ENCODE measurements around the gene SETD9. TPM values are rescaled to one million over a fixed set of nuclear protein-coding genes. Genes with fewer than 3 reads are reported as not detected.

The SETD9 gene
- total and polyA plus RNA-seq, 2 of the 13 experiments (the other 11 are each of a cell fraction or from before 2014, with no cell fraction given), result 4.8 to 17.8 TPM

- TF ChIP-seq ZNF383 (CRISPR knock-in tag; IDR thresholded peaks at IDR 0.05; ENCODE audit: borderline replicate concordance) (no peak), POLR2AphosphoS5 (IDR thresholded peaks at IDR 0.05; ENCODE audit: low read depth, low read length) (peak; percentile 71), ONECUT2 (CRISPR knock-in tag; IDR thresholded peaks at IDR 0.05) (no peak), ZKSCAN1 (IDR thresholded peaks at IDR 0.05; ENCODE audit: low read length) (no peak), ATF1 (CRISPR knock-in tag; IDR thresholded peaks at IDR 0.05) (no peak), RARA (CRISPR knock-in tag; IDR thresholded peaks at IDR 0.05) (no peak), POLR2AphosphoS2 (IDR thresholded peaks at IDR 0.05; ENCODE audit: low read depth, low read length) (no peak), ZFP91 (CRISPR knock-in tag; IDR thresholded peaks at IDR 0.05; ENCODE audit: borderline replicate concordance) (0 out of 2 replicates have a peak, but pooled peaks have one; percentile 45), KDM2A (CRISPR knock-in tag; IDR thresholded peaks at IDR 0.05; ENCODE audit: borderline replicate concordance, low read depth) (peak; percentile 56; the same call in 1 of the 2 replicates), JARID2 (CRISPR knock-in tag; IDR thresholded peaks at IDR 0.05; ENCODE audit: insufficient replicate concordance) (no peak), TCF12 (IDR thresholded peaks at IDR 0.05) (no peak), TCF12 (CRISPR knock-in tag; IDR thresholded peaks at IDR 0.05) (no peak), ZNF362 (CRISPR knock-in tag; IDR thresholded peaks at IDR 0.05; ENCODE audit: borderline replicate concordance) (no peak), GABPB1 (CRISPR knock-in tag; IDR thresholded peaks at IDR 0.05) (peak; percentile 48; the same call in 1 of the 2 replicates), TRIM22 (IDR thresholded peaks at IDR 0.05) (no peak), BRCA1 (CRISPR knock-in tag; IDR thresholded peaks at IDR 0.05) (no peak), ZNF296 (CRISPR knock-in tag; conservative IDR thresholded peaks at IDR 0.05) (no peak)
- TF ChIP-seq, protein P1, sequence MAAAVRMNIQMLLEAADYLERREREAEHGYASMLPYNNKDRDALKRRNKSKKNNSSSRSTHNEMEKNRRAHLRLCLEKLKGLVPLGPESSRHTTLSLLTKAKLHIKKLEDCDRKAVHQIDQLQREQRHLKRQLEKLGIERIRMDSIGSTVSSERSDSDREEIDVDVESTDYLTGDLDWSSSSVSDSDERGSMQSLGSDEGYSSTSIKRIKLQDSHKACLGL (CRISPR knock-in tag; IDR thresholded peaks at IDR 0.05), result peak; percentile 45; the same call in 1 of the 2 replicates
- TF ChIP-seq, protein P2, sequence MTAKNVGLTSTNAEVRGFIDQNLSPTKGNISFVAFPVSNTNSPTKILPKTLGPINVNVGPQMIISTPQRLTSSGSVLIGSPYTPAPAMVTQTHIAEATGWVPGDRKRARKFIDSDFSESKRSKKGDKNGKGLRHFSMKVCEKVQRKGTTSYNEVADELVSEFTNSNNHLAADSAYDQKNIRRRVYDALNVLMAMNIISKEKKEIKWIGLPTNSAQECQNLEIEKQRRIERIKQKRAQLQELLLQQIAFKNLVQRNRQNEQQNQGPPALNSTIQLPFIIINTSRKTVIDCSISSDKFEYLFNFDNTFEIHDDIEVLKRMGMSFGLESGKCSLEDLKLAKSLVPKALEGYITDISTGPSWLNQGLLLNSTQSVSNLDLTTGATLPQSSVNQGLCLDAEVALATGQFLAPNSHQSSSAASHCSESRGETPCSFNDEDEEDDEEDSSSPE (CRISPR knock-in tag; IDR thresholded peaks at IDR 0.05), result peak; percentile 53; the same call in 1 of the 2 replicates
Observed at GRCh38 chr5:56951946-56952691, 42.7 kb downstream of the SETD9 start, which contains the start of gene MIER3 (continued).

All from HepG2 (cell line).